Muscle layer of colon (tissue), 2 donors: Measurements from ENCODE around the gene TRPM5.

Experiments
- H3K27ac ChIP-seq: one replicate; pipeline ENCODE4 v1.7.0; 2013; ENCODE audit warnings: low read depth, mild to moderate bottlenecking, low read length, moderate library complexity
- H3K27me3 ChIP-seq, 2 donors: one replicate each; pipeline ENCODE4 v1.7.0; 2013; ENCODE audit warnings: low read length in 2 of 2, mild to moderate bottlenecking in 2 of 2; ENCODE audit not compliant: insufficient read depth in 2 of 2, control insufficient read depth in 1 of 2
- H3K36me3 ChIP-seq: one replicate; pipeline ENCODE4 v1.7.0; 2013; ENCODE audit warnings: mild to moderate bottlenecking, low read length; ENCODE audit not compliant: insufficient read depth
- H3K4me1 ChIP-seq: one replicate; pipeline ENCODE4 v1.7.0; 2013; ENCODE audit warnings: mild to moderate bottlenecking, low read length; ENCODE audit not compliant: insufficient read depth
- H3K4me3 ChIP-seq, 2 donors: one replicate each; pipeline ENCODE4 v1.7.0; 2013; ENCODE audit warnings: low read length in 2 of 2, low read depth in 1 of 2, mild to moderate bottlenecking in 1 of 2, moderate library complexity in 1 of 2
- H3K9ac ChIP-seq: one replicate; pipeline ENCODE4 v1.7.0; 2013; ENCODE audit warnings: low read length
- H3K9me3 ChIP-seq: one replicate; pipeline ENCODE4 v1.7.0; 2013; ENCODE audit warnings: mild to moderate bottlenecking, low read length
- donor health status: abdominal sarcoma.
- donor health status: Adenocarcinoma of cecum.

TRPM5 gene

DNA sequence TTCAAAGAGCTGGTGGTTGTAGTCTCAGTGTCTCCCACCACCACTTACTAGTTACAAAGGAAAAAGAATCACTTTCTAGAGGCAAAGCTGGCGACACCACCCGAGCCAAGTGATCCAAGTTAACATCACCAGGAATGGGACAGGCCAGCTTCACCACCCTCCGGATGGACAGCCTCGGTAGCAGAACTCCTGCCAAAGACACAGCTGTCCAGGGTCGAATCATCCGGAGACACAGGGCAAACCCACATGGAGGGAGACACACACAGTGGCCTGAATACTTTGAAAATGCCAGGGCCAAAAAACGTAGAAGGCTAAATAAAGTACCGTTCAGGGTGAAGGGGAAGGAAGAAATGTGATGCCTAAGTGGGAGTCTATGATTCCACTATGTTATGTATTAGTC is 33.6 kb upstream of the TRPM5 start:
- Histone ChIP-seq H3K36me3 (no peaks in the 10 kb centered on the region), H3K4me1 (no peaks in the 10 kb centered on the region), H3K4me3 (no peak overlapping the region), H3K27me3 (peaks cover 0 to 2% of the 10 kb centered on the region in 2 donors), H3K9ac (no peak overlapping the region), H3K27ac (no peak overlapping the region), H3K9me3 (no peaks in the 10 kb centered on the region)

- Histone ChIP-seq H3K27ac (no peak overlapping the region), H3K4me1 (no peaks in the 10 kb centered on the region), H3K36me3 (no peaks in the 10 kb centered on the region)
Observed at GRCh38 chr11:2477254-2477653, 32.9 kb upstream of the TRPM5 start.

GRCh38 chr11:2475136-2475918 is 31.0 kb upstream of the TRPM5 start:
- Histone ChIP-seq H3K4me1 (no peaks in the 10 kb centered on the region), H3K27ac (no peak overlapping the region), H3K4me3 (no peak overlapping the region), H3K9me3 (no peaks in the 10 kb centered on the region), H3K27me3 (peaks cover 6 to 7% of the 10 kb centered on the region in 2 donors), H3K36me3 (no peaks in the 10 kb centered on the region), H3K9ac (no peak overlapping the region)

More at GRCh38 chr11:2477254-2477653, 32.9 kb upstream of the TRPM5 start:
- Histone ChIP-seq H3K27me3 (peaks cover 2 to 7% of the 10 kb centered on the region in 2 donors), H3K4me3 (no peak overlapping the region), H3K9me3 (no peaks in the 10 kb centered on the region), H3K9ac (no peak overlapping the region)

DNA sequence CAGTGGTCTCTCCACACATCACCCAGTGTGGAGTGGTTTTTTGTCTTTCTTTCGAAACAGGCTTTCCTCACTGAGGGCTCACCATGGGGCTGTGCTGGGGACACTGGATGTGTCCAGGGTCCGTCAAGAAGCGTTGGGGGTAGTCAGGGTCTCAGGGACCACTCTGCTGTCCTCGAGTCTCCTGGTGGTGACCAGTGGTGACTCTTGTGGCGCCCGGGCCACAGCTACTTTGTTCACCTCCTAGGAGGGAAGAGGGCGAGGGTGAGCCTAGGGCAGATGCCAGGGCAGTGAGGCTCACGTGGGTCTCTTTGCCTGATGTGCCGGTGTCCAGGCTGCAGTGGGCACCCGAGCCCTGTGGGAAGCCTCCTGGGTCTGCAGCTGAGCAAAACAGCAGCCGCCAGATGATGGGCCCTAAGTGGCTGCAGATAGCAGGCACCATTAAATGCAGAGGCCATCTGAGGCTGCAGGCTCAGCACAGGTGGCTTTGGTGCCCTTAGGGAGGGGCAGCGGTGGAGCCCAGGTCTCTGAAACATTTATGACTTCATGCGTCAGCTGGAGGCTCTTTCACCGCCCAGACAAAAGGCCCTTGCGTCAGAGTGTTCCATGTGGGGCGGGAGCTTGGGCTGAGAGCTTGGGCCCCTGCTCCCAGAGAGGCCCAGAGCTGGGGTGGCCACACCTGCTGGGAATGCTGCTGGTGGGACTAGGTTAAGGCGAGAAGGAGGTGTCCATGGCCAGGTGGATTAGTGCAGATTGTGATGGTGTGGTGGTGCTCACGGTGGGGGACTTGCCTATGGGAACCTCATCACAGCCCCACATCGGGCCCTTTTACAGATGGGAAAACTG is 30.0 kb upstream of the TRPM5 start:
- Histone ChIP-seq H3K27me3 (peaks cover 6 to 7% of the 10 kb centered on the region in 2 donors), H3K9me3 (no peaks in the 10 kb centered on the region), H3K9ac (no peak overlapping the region), H3K4me3 (no peak overlapping the region), H3K27ac (no peak overlapping the region), H3K36me3 (no peaks in the 10 kb centered on the region), H3K4me1 (no peaks in the 10 kb centered on the region)

- no peak overlapping the region for H3K4me3 ChIP-seq
- no peaks in the 10 kb centered on the region for H3K4me1 ChIP-seq
- no peak overlapping the region for H3K27ac ChIP-seq
- no peaks in the 10 kb centered on the region for H3K9me3 ChIP-seq
- no peak overlapping the region for H3K9ac ChIP-seq
- no peaks in the 10 kb centered on the region for H3K36me3 ChIP-seq
- peaks cover 6 to 7% of the 10 kb centered on the region in 2 donors for H3K27me3 ChIP-seq
Observed at GRCh38 chr11:2473361-2474058, 29.2 kb upstream of the TRPM5 start.

- Histone ChIP-seq H3K27ac (no peak overlapping the region), H3K4me3 (no peak overlapping the region), H3K4me1 (no peaks in the 10 kb centered on the region), H3K36me3 (no peaks in the 10 kb centered on the region), H3K27me3 (peaks cover 6 to 7% of the 10 kb centered on the region in 2 donors), H3K9ac (no peak overlapping the region), H3K9me3 (no peaks in the 10 kb centered on the region)
Observed at GRCh38 chr11:2472428-2473186, 28.3 kb upstream of the TRPM5 start.

DNA sequence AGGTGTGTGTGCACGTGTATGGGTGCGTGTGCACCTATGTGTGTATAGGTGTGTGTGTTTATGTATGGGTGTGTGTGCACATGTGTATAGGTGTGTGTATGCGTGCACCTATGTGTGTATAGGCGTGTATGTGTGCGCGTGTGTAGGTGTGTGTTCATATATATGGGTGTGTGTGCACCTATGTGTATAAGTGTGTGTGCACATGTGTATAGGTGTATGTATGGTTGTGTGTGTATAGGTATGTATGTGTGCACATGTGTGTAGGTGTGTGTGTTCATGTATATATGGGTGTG is 27.4 kb upstream of the TRPM5 start:
- no peak overlapping the region for H3K9ac ChIP-seq
- no peaks in the 10 kb centered on the region for H3K4me1 ChIP-seq
- H3K27me3 ChIP-seq: peaks cover 6 to 7% of the 10 kb centered on the region in 2 donors
- H3K36me3 ChIP-seq: no peaks in the 10 kb centered on the region
- no peak overlapping the region for H3K27ac ChIP-seq
- H3K4me3 ChIP-seq: no peak overlapping the region
- no peaks in the 10 kb centered on the region for H3K9me3 ChIP-seq

- H3K4me1 ChIP-seq: no peaks in the 10 kb centered on the region
- H3K9me3 ChIP-seq: no peaks in the 10 kb centered on the region
- no peak overlapping the region for H3K9ac ChIP-seq
- H3K27ac ChIP-seq: no peak overlapping the region
- no peak overlapping the region for H3K4me3 ChIP-seq
- H3K27me3 ChIP-seq: peaks cover 6 to 7% of the 10 kb centered on the region in 2 donors
- H3K36me3 ChIP-seq: no peaks in the 10 kb centered on the region
Observed at GRCh38 chr11:2471048-2471803, 26.9 kb upstream of the TRPM5 start.

GRCh38 chr11:2470495-2470894 is 26.2 kb upstream of the TRPM5 start:
- Histone ChIP-seq H3K27ac (no peak overlapping the region), H3K27me3 (peaks cover 6 to 7% of the 10 kb centered on the region in 2 donors), H3K9me3 (no peaks in the 10 kb centered on the region), H3K9ac (no peak overlapping the region), H3K36me3 (no peaks in the 10 kb centered on the region), H3K4me1 (no peaks in the 10 kb centered on the region), H3K4me3 (no peak overlapping the region)

DNA sequence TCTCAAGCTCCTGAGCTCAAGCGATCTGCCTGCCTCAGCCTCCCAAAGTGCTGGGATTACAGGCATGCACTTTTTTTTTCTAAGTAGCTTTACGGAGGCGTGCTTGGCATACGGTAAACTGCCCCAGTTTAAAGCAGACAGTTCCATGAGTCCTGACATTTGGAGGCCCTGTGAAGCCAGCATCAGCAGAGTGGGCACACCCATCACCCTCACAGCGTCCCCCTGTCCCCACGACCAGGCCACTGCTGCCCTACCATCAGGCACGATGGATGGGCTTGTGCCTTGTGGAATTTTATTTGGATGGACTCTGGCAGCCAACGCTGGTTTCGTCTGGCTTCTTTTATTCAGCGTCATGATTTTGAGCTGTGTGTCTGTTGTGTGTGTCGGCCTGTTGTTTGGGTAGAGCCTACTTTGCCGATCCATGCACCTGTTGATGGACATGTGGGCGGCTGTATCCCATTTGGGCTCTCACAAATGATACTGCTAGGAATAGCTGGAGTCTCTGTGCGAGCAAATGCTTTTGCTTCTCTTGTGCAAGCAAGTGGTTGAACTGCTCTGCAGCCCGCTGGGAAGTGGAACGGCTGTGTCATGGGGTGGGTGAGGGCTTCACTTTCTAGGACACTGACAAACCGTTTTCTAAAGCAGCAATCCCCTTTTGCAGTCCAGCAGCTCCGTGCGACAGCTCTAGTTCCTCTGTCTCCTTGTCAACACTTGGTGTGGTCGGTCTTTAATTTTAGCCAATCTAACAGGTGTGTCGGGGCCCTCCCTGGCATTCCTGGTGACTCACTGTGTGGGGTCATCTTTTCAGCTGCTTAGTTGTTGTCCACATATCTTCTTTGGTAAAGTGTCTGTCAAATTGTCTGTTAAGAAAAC is 24.3 kb upstream of the TRPM5 start:
- Histone ChIP-seq H3K4me1 (no peaks in the 10 kb centered on the region), H3K36me3 (no peaks in the 10 kb centered on the region), H3K27ac (no peak overlapping the region), H3K9me3 (no peaks in the 10 kb centered on the region), H3K9ac (no peak overlapping the region), H3K4me3 (no peak overlapping the region), H3K27me3 (peaks cover 6 to 7% of the 10 kb centered on the region in 2 donors)
